22Rv1 (cell line): ENCODE results near the gene TBX15.

Experiments used
- ZFX ChIP-seq: fragments of 450-650 bp; IDR thresholded peaks from 2 replicates; pipeline ENCODE4 v1.6.1; 2017; ENCODE audit warnings: antibody characterized with exemption, borderline replicate concordance
- TF ChIP-seq, protein P1 (sequence below): fragments of 450-650 bp; IDR thresholded peaks from 2 replicates; pipeline ENCODE4 v1.5.1; 2017; ENCODE audit warnings: mild to moderate bottlenecking

DNA sequence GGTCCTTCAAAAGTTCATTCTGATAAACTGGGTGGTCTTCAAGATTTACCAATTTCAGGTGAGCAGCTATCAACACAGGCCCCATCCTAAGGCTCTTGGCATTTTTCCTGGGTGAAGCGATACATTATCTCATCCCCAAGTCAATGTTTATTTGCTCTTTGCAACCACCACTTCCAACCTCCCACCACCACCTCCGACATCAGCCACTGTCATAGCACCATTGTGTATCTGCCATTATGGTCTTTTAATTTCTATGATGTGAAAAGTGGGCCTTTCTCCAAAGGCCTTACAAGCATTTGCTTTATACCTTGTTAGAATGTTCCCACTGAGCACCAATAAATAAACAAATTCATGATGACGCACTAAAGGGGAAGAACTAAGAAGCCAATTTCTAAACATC is 47.2 kb downstream of the TBX15 start:
- TF ChIP-seq, protein P1, sequence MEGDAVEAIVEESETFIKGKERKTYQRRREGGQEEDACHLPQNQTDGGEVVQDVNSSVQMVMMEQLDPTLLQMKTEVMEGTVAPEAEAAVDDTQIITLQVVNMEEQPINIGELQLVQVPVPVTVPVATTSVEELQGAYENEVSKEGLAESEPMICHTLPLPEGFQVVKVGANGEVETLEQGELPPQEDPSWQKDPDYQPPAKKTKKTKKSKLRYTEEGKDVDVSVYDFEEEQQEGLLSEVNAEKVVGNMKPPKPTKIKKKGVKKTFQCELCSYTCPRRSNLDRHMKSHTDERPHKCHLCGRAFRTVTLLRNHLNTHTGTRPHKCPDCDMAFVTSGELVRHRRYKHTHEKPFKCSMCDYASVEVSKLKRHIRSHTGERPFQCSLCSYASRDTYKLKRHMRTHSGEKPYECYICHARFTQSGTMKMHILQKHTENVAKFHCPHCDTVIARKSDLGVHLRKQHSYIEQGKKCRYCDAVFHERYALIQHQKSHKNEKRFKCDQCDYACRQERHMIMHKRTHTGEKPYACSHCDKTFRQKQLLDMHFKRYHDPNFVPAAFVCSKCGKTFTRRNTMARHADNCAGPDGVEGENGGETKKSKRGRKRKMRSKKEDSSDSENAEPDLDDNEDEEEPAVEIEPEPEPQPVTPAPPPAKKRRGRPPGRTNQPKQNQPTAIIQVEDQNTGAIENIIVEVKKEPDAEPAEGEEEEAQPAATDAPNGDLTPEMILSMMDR: no peak
- no peak for TF ChIP-seq ZFX
